ENCODE data around the gene RAD9A.
A peak's percentile ranks its signal among the peaks of the same experiment; 100 is the strongest.

Gene RAD9A

DNA sequence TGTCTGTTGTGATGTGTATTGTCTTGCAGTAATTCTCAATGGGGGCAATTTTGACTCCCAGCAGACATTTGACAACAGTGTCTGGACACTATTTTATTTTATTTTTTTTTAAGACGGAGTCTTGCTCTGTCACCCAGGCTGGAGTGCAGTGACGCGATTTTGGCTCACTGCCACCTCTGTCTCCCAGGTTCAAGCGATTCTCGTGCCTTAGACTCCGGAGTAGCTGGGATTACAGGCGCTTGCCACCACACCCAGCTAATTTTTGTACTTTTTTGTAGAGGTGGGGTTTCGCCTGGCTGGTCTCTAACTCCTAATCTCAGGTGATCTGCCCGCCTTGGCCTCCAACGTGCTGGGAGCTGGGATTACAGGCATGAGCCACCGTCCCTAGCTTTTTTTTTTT, 37.9 kb downstream of the RAD9A start:
- no peak for TF ChIP-seq ZFX (IDR thresholded peaks at IDR 0.05)
- TF ChIP-seq, protein P1, sequence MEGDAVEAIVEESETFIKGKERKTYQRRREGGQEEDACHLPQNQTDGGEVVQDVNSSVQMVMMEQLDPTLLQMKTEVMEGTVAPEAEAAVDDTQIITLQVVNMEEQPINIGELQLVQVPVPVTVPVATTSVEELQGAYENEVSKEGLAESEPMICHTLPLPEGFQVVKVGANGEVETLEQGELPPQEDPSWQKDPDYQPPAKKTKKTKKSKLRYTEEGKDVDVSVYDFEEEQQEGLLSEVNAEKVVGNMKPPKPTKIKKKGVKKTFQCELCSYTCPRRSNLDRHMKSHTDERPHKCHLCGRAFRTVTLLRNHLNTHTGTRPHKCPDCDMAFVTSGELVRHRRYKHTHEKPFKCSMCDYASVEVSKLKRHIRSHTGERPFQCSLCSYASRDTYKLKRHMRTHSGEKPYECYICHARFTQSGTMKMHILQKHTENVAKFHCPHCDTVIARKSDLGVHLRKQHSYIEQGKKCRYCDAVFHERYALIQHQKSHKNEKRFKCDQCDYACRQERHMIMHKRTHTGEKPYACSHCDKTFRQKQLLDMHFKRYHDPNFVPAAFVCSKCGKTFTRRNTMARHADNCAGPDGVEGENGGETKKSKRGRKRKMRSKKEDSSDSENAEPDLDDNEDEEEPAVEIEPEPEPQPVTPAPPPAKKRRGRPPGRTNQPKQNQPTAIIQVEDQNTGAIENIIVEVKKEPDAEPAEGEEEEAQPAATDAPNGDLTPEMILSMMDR (conservative IDR thresholded peaks at IDR 0.05), result no peak
- H3K27ac ChIP-seq, result peak overlapping the region; percentile 86

DNA sequence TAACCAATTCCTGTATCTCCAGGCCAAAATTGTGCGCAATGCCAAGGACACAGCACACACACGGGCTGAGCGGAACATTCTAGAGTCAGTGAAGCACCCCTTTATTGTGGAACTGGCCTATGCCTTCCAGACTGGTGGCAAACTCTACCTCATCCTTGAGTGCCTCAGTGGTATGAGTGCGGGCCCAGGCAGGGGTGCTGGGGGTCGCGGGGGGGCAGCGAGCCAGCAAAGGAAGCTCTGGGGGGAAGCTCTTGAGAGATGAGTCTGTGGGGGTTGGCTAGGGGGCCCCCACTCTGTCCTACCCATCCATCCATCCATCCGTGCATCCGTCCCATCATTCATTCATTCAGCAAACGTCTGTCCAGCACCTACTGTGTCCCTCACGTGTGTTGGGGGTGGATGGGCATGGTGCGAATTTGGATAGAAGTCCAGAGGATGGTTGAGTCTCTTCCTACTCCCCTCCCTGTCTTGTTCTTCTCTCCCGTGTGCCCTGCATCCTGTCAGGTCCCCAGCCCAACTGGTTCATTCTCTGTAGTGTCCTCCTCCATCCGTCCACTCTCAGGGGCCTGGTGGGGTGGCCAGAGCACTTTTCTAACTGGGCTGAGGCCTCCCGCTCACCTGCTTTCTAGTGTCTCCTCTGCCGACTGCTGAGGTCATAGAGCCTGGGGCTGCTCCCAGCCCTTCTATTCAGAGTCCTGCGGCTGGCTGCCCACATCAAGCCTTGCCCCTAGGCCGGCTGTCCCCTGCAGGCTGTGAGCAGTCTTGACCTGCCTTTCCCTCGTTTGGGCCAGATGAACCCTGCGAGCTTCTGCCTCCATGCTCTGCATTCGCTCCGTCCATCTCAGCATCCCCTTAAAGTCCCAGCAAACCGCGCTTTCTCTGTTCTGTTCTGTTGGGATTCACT, 39.8 kb downstream of the RAD9A start:
- no peak overlapping the region for H3K27ac ChIP-seq
- TF ChIP-seq, protein P1 (conservative IDR thresholded peaks at IDR 0.05), result no peak
- TF ChIP-seq ZFX (IDR thresholded peaks at IDR 0.05), result no peak

DNA sequence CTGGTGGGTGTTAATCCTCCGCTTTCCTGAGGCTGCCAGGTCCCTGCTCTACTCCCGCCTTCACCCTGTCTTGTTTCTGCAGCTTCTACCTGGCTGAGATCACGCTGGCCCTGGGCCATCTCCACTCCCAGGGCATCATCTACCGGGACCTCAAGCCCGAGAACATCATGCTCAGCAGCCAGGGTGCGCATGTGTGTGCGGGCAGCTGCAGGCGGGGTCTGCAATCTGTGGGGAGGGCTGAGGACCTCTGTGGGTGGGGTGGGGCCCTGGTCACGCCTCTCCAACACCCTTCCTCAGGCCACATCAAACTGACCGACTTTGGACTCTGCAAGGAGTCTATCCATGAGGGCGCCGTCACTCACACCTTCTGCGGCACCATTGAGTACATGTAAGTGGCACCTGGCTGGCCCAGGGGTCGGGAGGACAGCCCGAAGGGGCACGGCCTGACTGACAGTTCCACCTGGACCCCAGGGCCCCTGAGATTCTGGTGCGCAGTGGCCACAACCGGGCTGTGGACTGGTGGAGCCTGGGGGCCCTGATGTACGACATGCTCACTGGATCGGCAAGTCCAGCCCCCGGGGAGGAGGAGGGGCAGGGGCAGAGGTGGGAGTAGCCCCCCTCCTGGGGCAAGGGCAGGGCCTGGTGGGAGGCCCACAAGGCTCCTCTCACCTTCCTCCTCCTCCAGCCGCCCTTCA, 41.0 kb downstream of the RAD9A start:
- TF ChIP-seq, protein P1 (conservative IDR thresholded peaks at IDR 0.05), result no peak
- no peak overlapping the region for H3K27ac ChIP-seq

DNA sequence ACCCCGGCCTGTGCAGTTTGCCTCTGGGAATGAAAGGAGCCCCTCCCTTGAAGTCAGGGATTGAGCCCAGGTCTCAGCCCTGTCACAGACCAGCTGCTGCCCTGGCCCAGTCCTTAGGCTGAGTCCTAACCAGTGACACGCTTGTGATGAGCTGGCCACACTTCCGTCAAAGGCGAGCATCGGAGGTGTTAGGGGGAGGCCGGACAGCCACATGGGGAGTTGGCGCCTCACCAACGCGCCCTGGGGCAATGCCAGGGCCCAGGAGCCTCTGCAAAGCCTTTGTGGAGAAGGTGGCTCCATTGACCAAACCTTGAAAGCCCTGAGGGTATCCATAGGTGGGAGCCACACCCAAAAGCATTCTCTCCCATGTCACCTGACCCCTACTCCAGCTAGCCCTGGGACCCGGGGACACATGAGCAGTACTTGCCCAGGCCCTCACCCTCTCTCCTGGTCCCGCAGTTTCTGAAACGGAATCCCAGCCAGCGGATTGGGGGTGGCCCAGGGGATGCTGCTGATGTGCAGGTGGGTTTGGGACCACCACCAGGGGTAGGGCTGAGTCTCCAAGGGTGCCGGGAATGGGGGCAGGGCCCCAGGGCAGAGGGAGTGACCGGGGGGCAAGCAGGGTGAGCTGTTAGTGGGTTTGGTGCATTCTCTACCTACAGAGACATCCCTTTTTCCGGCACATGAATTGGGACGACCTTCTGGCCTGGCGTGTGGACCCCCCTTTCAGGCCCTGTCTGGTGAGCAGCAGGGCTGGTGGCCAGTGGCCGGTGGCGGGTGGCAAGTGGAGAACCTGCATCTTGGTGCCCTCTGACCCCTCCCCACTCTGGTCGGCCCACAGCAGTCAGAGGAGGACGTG, 42.0 kb downstream of the RAD9A start:
- no peak overlapping the region for H3K27ac ChIP-seq
- TF ChIP-seq, protein P1 (conservative IDR thresholded peaks at IDR 0.05), result no peak
- no peak for TF ChIP-seq ZFX (IDR thresholded peaks at IDR 0.05)

DNA sequence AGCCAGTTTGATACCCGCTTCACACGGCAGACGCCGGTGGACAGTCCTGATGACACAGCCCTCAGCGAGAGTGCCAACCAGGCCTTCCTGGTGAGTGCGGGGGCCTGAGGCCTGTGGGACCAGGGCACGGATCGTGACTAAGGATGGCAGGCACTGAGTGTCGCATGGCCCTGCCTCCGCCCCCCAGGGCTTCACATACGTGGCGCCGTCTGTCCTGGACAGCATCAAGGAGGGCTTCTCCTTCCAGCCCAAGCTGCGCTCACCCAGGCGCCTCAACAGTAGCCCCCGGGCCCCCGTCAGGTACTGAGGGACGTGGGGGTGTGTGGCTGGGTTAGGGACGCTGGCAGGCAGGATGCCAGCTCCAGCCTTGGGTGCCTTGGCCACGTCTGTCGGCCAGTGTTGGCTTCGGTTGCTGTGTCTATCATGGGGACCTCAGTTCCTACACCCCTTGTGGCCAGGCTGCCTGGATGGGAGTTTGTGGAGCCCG, 42.7 kb downstream of the RAD9A start:
- no peak overlapping the region for H3K27ac ChIP-seq
- TF ChIP-seq, protein P1 (conservative IDR thresholded peaks at IDR 0.05), result no peak

DNA sequence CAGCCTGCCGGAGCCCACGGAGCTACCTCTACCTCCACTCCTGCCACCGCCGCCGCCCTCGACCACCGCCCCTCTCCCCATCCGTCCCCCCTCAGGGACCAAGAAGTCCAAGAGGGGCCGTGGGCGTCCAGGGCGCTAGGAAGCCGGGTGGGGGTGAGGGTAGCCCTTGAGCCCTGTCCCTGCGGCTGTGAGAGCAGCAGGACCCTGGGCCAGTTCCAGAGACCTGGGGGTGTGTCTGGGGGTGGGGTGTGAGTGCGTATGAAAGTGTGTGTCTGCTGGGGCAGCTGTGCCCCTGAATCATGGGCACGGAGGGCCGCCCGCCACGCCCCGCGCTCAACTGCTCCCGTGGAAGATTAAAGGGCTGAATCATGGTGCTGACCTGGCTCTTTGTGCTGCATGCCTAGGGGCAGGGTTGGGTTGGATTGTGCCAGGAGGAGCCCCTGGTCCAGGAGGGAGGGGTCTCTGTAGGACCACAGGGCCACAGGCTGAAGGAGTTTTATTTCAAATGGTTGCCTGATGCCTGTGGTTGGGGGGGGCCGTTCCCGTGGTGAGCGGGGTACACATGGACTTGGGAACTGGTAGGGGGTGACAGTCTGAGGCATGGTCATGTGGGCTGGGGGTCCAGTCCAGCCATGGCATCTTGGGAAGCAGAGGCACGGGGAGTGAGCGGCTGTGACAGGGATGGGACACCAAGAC, 43.4 kb downstream of the RAD9A start:
- TF ChIP-seq, protein P1 (conservative IDR thresholded peaks at IDR 0.05), result no peak
- no peak for TF ChIP-seq ZFX (IDR thresholded peaks at IDR 0.05)
- H3K27ac ChIP-seq, result no peak overlapping the region

All from C4-2B (cell line).